Lower leg skin (tissue), 4 donors: ENCODE data around the gene MLF2. TPM values are rescaled to one million over a fixed set of nuclear protein-coding genes. Genes with fewer than 3 reads are reported as not detected.

Experiments
- DNase-seq, 2 donors: peaks; one replicate each; pipeline ENCODE4 v3.0.0-alpha.2; 2019; ENCODE audit warnings: low spot score in 2 of 2
- H3K4me3 ChIP-seq: fragments of 200-600 bp; sonication (generic); 2 replicates; pipeline ENCODE4 v1.5.1; 2017; ENCODE audit warnings: mild to moderate bottlenecking, low read depth; ENCODE audit not compliant: poor library complexity, severe bottlenecking
- CTCF ChIP-seq, 3 donors: fragments of 450-650 bp; IDR thresholded peaks; one replicate each; pipeline ENCODE4 v1.5.1; 2016; ENCODE audit warnings: antibody characterized with exemption in 3 of 3, mild to moderate bottlenecking in 3 of 3, moderate library complexity in 2 of 3
- POLR2A ChIP-seq, 2 donors: fragments of 450-650 bp; IDR thresholded peaks; one replicate each; pipeline ENCODE4 v1.6.1; 2016 to 2017; ENCODE audit warnings: antibody characterized with exemption in 2 of 2, mild to moderate bottlenecking in 1 of 2, moderate library complexity in 1 of 2
- WGBS, 2 donors: methylation state at CpG; one replicate each; pipeline ENCODE4 v1.1.5; 2018; 5-methylcytosine and 5-hydroxymethylcytosine counted together
- intact Hi-C: fragments of 100-400 bp; cut with DNase I; formaldehyde crosslinking; loops from one replicate; pipeline ENCODE4 v1.15.0; 2023; ENCODE audit warnings: low total_unique reads
- total RNA-seq, 4 donors: library from RNA; depleted of rRNA; stranded (reverse); fragments of >200 nt; gene quantifications; one replicate each; pipeline ENCODE4 v1.1.0, GENCODE V29; 2016

The MLF2 gene
- total RNA-seq, 4 donors from 2014 or later: 140 to 196 (median 175) TPM

- intact Hi-C loops: no loop called here
- H3K4me3 ChIP-seq: no peak overlapping the region
- WGBS, 2 donors: 0 to 1% methylated on average over 16 of the region's 16 CpGs
- DNase-seq: peak; percentile 93 to 97
- no peak for TF ChIP-seq CTCF (IDR thresholded peaks at IDR 0.05)
- TF ChIP-seq POLR2A (IDR thresholded peaks at IDR 0.05): peak in 1 of 2 donors; percentile 17
Observed at GRCh38 chr12:6764011-6764828, 11.3 kb upstream of the MLF2 start.

GRCh38 chr12:6763380-6763779, 10.4 kb upstream of the MLF2 start:
- no peak overlapping the region for H3K4me3 ChIP-seq
- 50 to 58% methylated on average over 4 of the region's 4 CpGs for WGBS, 2 donors
- TF ChIP-seq CTCF (IDR thresholded peaks at IDR 0.05) (no peak), POLR2A (IDR thresholded peaks at IDR 0.05) (no peak)
- DNase-seq: no peak
- intact Hi-C loops: no loop called here

- intact Hi-C loops: no loop called here
- 87 to 92% methylated on average over 5 of the region's 5 CpGs for WGBS, 2 donors
- no peak overlapping the region for H3K4me3 ChIP-seq
- TF ChIP-seq POLR2A (IDR thresholded peaks at IDR 0.05): no peak
- TF ChIP-seq CTCF (IDR thresholded peaks at IDR 0.05): no peak
- no peak for DNase-seq
Observed at GRCh38 chr12:6759741-6760140, 6.8 kb upstream of the MLF2 start.

- H3K4me3 ChIP-seq: no peak overlapping the region
- DNase-seq: no peak
- TF ChIP-seq POLR2A (IDR thresholded peaks at IDR 0.05) (no peak), CTCF (IDR thresholded peaks at IDR 0.05) (no peak)
- WGBS, 2 donors: 88% methylated on average over 9 of the region's 9 CpGs
- intact Hi-C loops: no loop called here
Observed at GRCh38 chr12:6758506-6759095, 5.7 kb upstream of the MLF2 start.

GRCh38 chr12:6757028-6757690, 4.2 kb upstream of the MLF2 start:
- intact Hi-C loops: no loop called here
- TF ChIP-seq POLR2A (IDR thresholded peaks at IDR 0.05): no peak
- no peak for TF ChIP-seq CTCF (IDR thresholded peaks at IDR 0.05)
- 67 to 74% methylated on average over 8 of the region's 8 CpGs for WGBS, 2 donors
- no peak overlapping the region for H3K4me3 ChIP-seq
- no peak for DNase-seq
